Osteoblast (primary cell): ENCODE results near the gene LCN6. TPM values are rescaled to one million over a fixed set of nuclear protein-coding genes. Genes with fewer than 3 reads are reported as not detected.
"Not testable (repeated sequence)": the region's sequence is repeated elsewhere in the genome, so short reads cannot be mapped to it uniquely, and the experiment has no call there.

Experiments
- DNase-seq: peaks from one replicate; pipeline ENCODE4 v3.0.0; 2011; ENCODE audit warnings: low spot score, mixed read lengths; ENCODE audit not compliant: insufficient read length; ENCODE audit errors: missing footprints
- H2AFZ ChIP-seq: 2 replicates; pipeline ENCODE4 v1.6.0; 2011; ENCODE audit warnings: mild to moderate bottlenecking, low read length
- H3K27ac ChIP-seq: 2 replicates; pipeline ENCODE4 v1.5.1; 2011; ENCODE audit warnings: mild to moderate bottlenecking, low read depth, low read length, moderate library complexity
- H3K27me3 ChIP-seq: 2 replicates; pipeline ENCODE4 v1.6.0; 2012; ENCODE audit warnings: mild to moderate bottlenecking, control low read depth, inconsistent platforms, low read length, moderate library complexity; ENCODE audit not compliant: insufficient read depth
- H3K36me3 ChIP-seq: 2 replicates; pipeline ENCODE4 v1.5.1; 2011; ENCODE audit warnings: mild to moderate bottlenecking, low read length, control low read depth, moderate library complexity; ENCODE audit not compliant: insufficient read depth
- H3K4me1 ChIP-seq: 2 replicates; pipeline ENCODE4 v1.5.1; 2011; ENCODE audit warnings: mild to moderate bottlenecking, low read length, control low read depth, moderate library complexity; ENCODE audit not compliant: insufficient read depth
- H3K4me2 ChIP-seq: 2 replicates; pipeline ENCODE4 v1.6.0; 2011; ENCODE audit warnings: mild to moderate bottlenecking, low read length; ENCODE audit not compliant: insufficient read depth
- H3K4me3 ChIP-seq: fragments of 200-600 bp; sonication (generic); 3 replicates; pipeline ENCODE4 v1.5.1; 2012; ENCODE audit warnings: mild to moderate bottlenecking, low read length, inconsistent platforms; ENCODE audit not compliant: insufficient read depth
- H3K79me2 ChIP-seq: 2 replicates; pipeline ENCODE4 v1.6.0; 2012; ENCODE audit warnings: mild to moderate bottlenecking, low read length, control low read depth, inconsistent platforms; ENCODE audit not compliant: insufficient read depth
- H3K9me3 ChIP-seq: 2 replicates; pipeline ENCODE4 v1.5.1; 2011; ENCODE audit warnings: low read depth, low read length, control low read depth
- H4K20me1 ChIP-seq: 2 replicates; pipeline ENCODE4 v1.6.0; 2012; ENCODE audit warnings: mild to moderate bottlenecking, low read length, control low read depth; ENCODE audit not compliant: insufficient read depth
- CTCF ChIP-seq: IDR thresholded peaks from 2 replicates; pipeline ENCODE4 v1.5.1; 2011; ENCODE audit warnings: mild to moderate bottlenecking, low read depth, low read length, moderate library complexity; ENCODE audit errors: extremely low read depth
- total RNA-seq: library from RNA; depleted of rRNA; stranded (reverse); fragments of >200 nt; gene quantifications from 2 replicates; pipeline ENCODE4 v1.2.3, GENCODE V29; 2012

Gene LCN6
- total RNA-seq, 1 donor, result not detected

- no peaks in the 10 kb centered on the region for H3K79me2 ChIP-seq
- H3K36me3 ChIP-seq, result no peaks in the 10 kb centered on the region
- peaks cover 16% of the 10 kb centered on the region for H3K27me3 ChIP-seq
- H2AFZ ChIP-seq, result no peak overlapping the region
- no peak overlapping the region for H3K27ac ChIP-seq
- no peak for TF ChIP-seq CTCF
- H3K4me2 ChIP-seq, result no peak overlapping the region
- no peaks in the 10 kb centered on the region for H3K9me3 ChIP-seq
- no peak for DNase-seq
- H3K4me1 ChIP-seq, result no peaks in the 10 kb centered on the region
- no peak overlapping the region for H3K4me3 ChIP-seq
- H4K20me1 ChIP-seq, result no peaks in the 10 kb centered on the region
Measured at GRCh38 chr9:136707849-136708517, 40.3 kb downstream of the LCN6 start.

- Histone ChIP-seq H3K4me2 (no peak overlapping the region), H3K79me2 (no peaks in the 10 kb centered on the region), H3K27me3 (peaks cover 11% of the 10 kb centered on the region), H4K20me1 (no peaks in the 10 kb centered on the region), H3K4me1 (no peaks in the 10 kb centered on the region), H3K9me3 (no peaks in the 10 kb centered on the region), H3K36me3 (no peaks in the 10 kb centered on the region), H3K27ac (no peak overlapping the region), H2AFZ (no peak overlapping the region), H3K4me3 (no peak overlapping the region)
- DNase-seq, result no peak
- TF ChIP-seq CTCF, result no peak
Measured at GRCh38 chr9:136707011-136707410, 41.3 kb downstream of the LCN6 start.

GRCh38 chr9:136705564-136705963 lies 42.8 kb downstream of the LCN6 start:
- Histone ChIP-seq H4K20me1 (no peaks in the 10 kb centered on the region), H3K4me1 (no peaks in the 10 kb centered on the region), H2AFZ (no peak overlapping the region), H3K79me2 (no peaks in the 10 kb centered on the region), H3K4me3 (no peak overlapping the region), H3K27ac (no peak overlapping the region), H3K27me3 (peaks cover 12% of the 10 kb centered on the region), H3K36me3 (no peaks in the 10 kb centered on the region), H3K4me2 (no peak overlapping the region), H3K9me3 (no peaks in the 10 kb centered on the region)
- DNase-seq, result no peak
- TF ChIP-seq CTCF, result no peak

- not testable (repeated sequence) for DNase-seq, H4K20me1 ChIP-seq, H2AFZ ChIP-seq, H3K4me1 ChIP-seq, H3K79me2 ChIP-seq, H3K27ac ChIP-seq, H3K4me3 ChIP-seq, H3K36me3 ChIP-seq, H3K9me3 ChIP-seq, H3K4me2 ChIP-seq
- H3K27me3 ChIP-seq, result peaks cover 15% of the 10 kb centered on the region
Measured at GRCh38 chr9:136704741-136705140, 43.6 kb downstream of the LCN6 start.
